Central memory CD4-positive, alpha-beta T cell (primary cell): ENCODE data around the gene PTTG1IP.

ENCODE experiments used
- DNase-seq: peaks from one replicate; pipeline ENCODE4 v3.0.0; 2022

The PTTG1IP gene

DNA sequence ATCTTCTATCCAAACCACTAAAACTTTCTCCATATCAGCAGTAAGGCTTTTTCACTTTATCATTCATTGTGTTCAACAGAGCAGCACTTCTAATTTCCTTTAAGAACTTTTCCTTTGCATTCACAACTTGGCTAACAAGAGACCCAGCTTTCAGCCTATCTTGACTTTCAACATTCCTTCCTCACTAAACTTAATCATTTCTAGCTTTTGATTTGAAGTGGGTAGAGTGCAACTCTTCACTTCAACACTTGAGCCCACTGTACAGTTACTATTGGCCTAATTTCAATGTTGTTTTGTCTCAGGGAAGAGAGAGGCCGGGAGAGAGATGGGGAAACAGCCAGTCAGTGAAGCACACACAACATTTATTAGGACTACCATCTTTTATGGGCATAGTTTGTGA, 73.8 kb downstream of the PTTG1IP start:
- DNase-seq: no peak
